ENCODE results near the gene WDR13. TPM values are rescaled to one million over a fixed set of nuclear protein-coding genes. Genes with fewer than 3 reads are reported as not detected.

The WDR13 gene
- total and polyA plus RNA-seq, 7 experiments from 2014 or later: 27.5 to 66.9 (median 51.6) TPM

- Mint-ChIP-seq H3K9me3 (no peaks in the 10 kb centered on the region), H3K27ac (peak overlapping the region in 1 of 9 donors; percentile 32), H3K4me1 (no peaks in the 10 kb centered on the region), H3K27me3 (peaks cover 0 to 3% (median 0%) of the 10 kb centered on the region in 5 donors), H3K4me3 (no peak overlapping the region), H3K36me3 (no peaks in the 10 kb centered on the region)
- H3K4me3 ChIP-seq (ENCODE audit: low read length): no peak overlapping the region
- no peaks in the 10 kb centered on the region for H3K27me3 ChIP-seq (ENCODE audit: control insufficient read depth in 2 of 2, insufficient read depth in 2 of 2, low read length in 2 of 2)
- intact Hi-C loops (cut with micrococcal nuclease): no loop called here
- no peaks in the 10 kb centered on the region for H3K36me3 ChIP-seq (ENCODE audit: control insufficient read depth in 2 of 3, insufficient read depth in 3 of 3, low read length in 3 of 3)
- H3K4me1 ChIP-seq (ENCODE audit: control insufficient read depth in 2 of 2, insufficient read depth in 2 of 2, low read length in 2 of 2): no peaks in the 10 kb centered on the region
- DNase-seq: no peak
- H3K27ac ChIP-seq (ENCODE audit: low read depth, low read length): no peak overlapping the region
- CTCF ChIA-PET: interaction anchor here (0.6 kb wide), 1 partner anchor 560 kb away, joined by 3 read pairs; no protein-coding TSS in a partner anchor
- POLR2A ChIA-PET: no interaction called here
- ATAC-seq: no peak
- H3K9me3 ChIP-seq (ENCODE audit: control insufficient read depth in 2 of 3, low read length in 3 of 3): no peaks in the 10 kb centered on the region
These were observed 19.3 kb downstream of the WDR13 start for GRCh38 chrX:48616576-48616975.

DNA sequence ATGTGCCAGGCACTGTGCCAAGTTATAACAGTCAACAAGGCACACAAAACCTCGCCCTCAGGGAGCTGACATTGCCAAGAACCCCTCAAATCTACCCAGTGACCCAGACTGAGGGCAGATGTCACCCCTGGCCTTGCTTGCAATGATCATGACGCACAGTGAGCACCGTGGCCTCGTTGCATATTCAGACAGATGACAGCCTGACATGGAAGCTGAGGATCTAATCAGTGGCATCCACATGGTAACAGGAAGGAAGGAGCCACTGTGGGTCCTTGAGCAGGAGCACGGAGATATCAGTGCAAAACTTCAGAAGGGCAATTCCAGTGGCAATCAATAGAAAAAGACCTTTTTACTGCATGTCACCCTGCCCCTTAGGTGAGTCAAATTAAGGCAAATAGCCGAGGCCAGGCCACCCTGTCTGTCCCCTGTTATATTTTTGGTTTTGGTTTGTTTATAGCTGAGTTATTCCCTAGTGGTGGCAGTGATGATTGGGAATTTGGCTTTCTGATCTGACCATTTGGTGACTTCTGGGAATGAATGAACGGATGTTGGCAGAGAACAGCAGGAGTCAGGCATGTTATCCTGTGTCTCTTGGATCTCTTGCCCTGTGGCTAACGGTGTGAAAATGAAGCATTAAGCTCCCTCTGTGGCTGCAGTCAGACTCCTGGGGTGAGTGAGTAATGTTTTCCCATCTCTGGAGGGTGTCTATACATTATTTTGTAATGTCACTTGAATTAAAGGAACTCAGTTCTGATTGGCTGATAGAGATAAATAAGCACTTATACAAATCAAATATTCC, 20.4 kb downstream of the WDR13 start:
- H3K36me3 ChIP-seq (ENCODE audit: control insufficient read depth in 2 of 3, insufficient read depth in 3 of 3, low read length in 3 of 3): no peaks in the 10 kb centered on the region
- no peaks in the 10 kb centered on the region for H3K4me1 Mint-ChIP-seq
- ChIA-PET CTCF (no interaction called here), POLR2A (no interaction called here)
- H3K27me3 ChIP-seq (ENCODE audit: control insufficient read depth in 2 of 2, insufficient read depth in 2 of 2, low read length in 2 of 2): no peaks in the 10 kb centered on the region
- intact Hi-C loops (cut with micrococcal nuclease): no loop called here
- no peak for DNase-seq
- H3K27ac ChIP-seq (ENCODE audit: low read depth, low read length): no peak overlapping the region
- no peaks in the 10 kb centered on the region for H3K4me1 ChIP-seq (ENCODE audit: control insufficient read depth in 2 of 2, insufficient read depth in 2 of 2, low read length in 2 of 2)
- H3K9me3 Mint-ChIP-seq: no peaks in the 10 kb centered on the region
- H3K9me3 ChIP-seq (ENCODE audit: control insufficient read depth in 2 of 3, low read length in 3 of 3): no peaks in the 10 kb centered on the region
- H3K27me3 Mint-ChIP-seq: peaks cover 0 to 3% (median 0%) of the 10 kb centered on the region in 5 donors
- no peak overlapping the region for H3K4me3 ChIP-seq (ENCODE audit: low read length)
- H3K4me3 Mint-ChIP-seq: no peak overlapping the region
- ATAC-seq: no peak
- no peak overlapping the region for H3K27ac Mint-ChIP-seq
- H3K36me3 Mint-ChIP-seq: no peaks in the 10 kb centered on the region

DNA sequence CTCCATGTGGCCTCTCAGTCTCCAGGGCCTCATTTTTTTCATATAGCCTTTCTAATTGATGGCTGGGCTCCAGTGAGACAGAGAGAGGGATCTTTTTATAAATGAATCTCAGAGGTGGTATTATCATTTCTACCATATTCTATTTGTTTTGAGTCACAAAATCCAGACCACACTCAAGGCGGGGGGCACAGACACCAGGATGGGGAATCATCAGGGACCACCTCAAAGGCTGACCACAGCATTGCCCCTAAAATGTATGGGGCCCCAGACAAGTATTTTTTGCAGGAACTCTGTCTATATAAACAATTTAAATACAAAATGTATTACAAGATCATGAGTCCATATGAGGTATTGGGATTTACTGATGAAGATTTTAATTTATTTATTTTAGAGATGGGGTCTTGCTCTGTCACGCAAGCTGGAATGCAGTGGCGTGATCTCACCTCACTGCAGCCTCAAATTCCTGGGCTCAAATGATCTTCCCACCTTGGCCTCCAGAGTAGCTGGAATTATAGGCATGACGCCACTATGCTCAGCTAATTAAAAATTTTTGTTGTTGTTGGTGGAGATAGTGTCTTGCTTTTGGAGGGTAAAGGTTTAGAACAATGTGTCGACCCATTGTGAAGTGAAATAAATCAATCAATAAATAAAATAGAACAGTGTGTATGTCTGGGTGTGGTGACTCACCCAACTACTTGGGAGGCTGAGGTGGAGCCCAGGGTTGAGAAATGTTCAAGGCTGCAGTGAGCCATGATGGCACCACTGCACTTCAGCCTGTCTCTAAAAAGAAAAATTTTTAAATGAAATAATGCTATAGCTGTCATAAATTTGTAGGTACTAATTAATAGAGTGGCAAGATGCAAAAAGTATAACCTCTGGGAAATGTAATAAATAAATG, 29.4 kb downstream of the WDR13 start:
- ChIA-PET CTCF (no interaction called here), POLR2A (no interaction called here)

GRCh38 chrX:48631376-48632090, 34.2 kb downstream of the WDR13 start:
- Mint-ChIP-seq H3K9me3 (no peaks in the 10 kb centered on the region), H3K4me3 (peak overlapping the region in 9 of 10 donors; percentile 38 to 70 (median 57)), H3K4me1 (peaks cover 2 to 14% (median 7%) of the 10 kb centered on the region in 7 donors), H3K27me3 (no peaks in the 10 kb centered on the region), H3K27ac (peak overlapping the region in 7 of 9 donors; percentile 28 to 79 (median 54)), H3K36me3 (no peaks in the 10 kb centered on the region)
- H3K36me3 ChIP-seq (ENCODE audit: control insufficient read depth in 2 of 3, insufficient read depth in 3 of 3, low read length in 3 of 3): no peaks in the 10 kb centered on the region
- no peak overlapping the region for H3K27ac ChIP-seq (ENCODE audit: low read depth, low read length)
- H3K4me3 ChIP-seq (ENCODE audit: low read length): no peak overlapping the region
- POLR2A ChIA-PET: interaction anchor here (0.7 to 1.3 kb wide), 5 partner anchors 33 to 306 kb away, joined by 3 to 5 read pairs (median 3); partner anchors contain the start of genes HDAC6 and WAS
- CTCF ChIA-PET: interaction anchor here (1.1 to 1.6 kb wide), 2 partner anchors 15 to 20 kb away, joined by 3 to 4 read pairs; no protein-coding TSS in a partner anchor
- H3K27me3 ChIP-seq (ENCODE audit: control insufficient read depth in 2 of 2, insufficient read depth in 2 of 2, low read length in 2 of 2): no peaks in the 10 kb centered on the region
- H3K9me3 ChIP-seq (ENCODE audit: control insufficient read depth in 2 of 3, low read length in 3 of 3): no peaks in the 10 kb centered on the region
- H3K4me1 ChIP-seq (ENCODE audit: control insufficient read depth in 2 of 2, insufficient read depth in 2 of 2, low read length in 2 of 2): peaks cover 7 to 14% of the 10 kb centered on the region in 2 donors
- DNase-seq: peak; percentile 13 to 74 (median 54)
- peak; percentile 88 for ATAC-seq
- intact Hi-C loops (cut with micrococcal nuclease): loop anchor here in 1 of 2 donors (1.0 kb wide), 3 partner anchors 33 to 306 kb away; no protein-coding TSS in a partner anchor

More for the DNA sequence above, 29.4 kb downstream of the WDR13 start:
- no peak for ATAC-seq
- H3K4me3 ChIP-seq (ENCODE audit: low read length): no peak overlapping the region
- no peak overlapping the region for H3K4me3 Mint-ChIP-seq
- H3K4me1 Mint-ChIP-seq: peaks cover 0 to 7% (median 5%) of the 10 kb centered on the region in 7 donors
- H3K27ac ChIP-seq (ENCODE audit: low read depth, low read length): no peak overlapping the region
- H3K36me3 Mint-ChIP-seq: no peaks in the 10 kb centered on the region
- H3K36me3 ChIP-seq (ENCODE audit: control insufficient read depth in 2 of 3, insufficient read depth in 3 of 3, low read length in 3 of 3): no peaks in the 10 kb centered on the region
- no peaks in the 10 kb centered on the region for H3K9me3 Mint-ChIP-seq
- H3K27me3 Mint-ChIP-seq: no peaks in the 10 kb centered on the region
- intact Hi-C loops (cut with micrococcal nuclease): no loop called here
- H3K9me3 ChIP-seq (ENCODE audit: control insufficient read depth in 2 of 3, low read length in 3 of 3): no peaks in the 10 kb centered on the region
- peaks cover 2 to 6% of the 10 kb centered on the region in 2 donors for H3K4me1 ChIP-seq (ENCODE audit: control insufficient read depth in 2 of 2, insufficient read depth in 2 of 2, low read length in 2 of 2)
- no peaks in the 10 kb centered on the region for H3K27me3 ChIP-seq (ENCODE audit: control insufficient read depth in 2 of 2, insufficient read depth in 2 of 2, low read length in 2 of 2)
- no peak for DNase-seq
- H3K27ac Mint-ChIP-seq: no peak overlapping the region

- H3K27me3 Mint-ChIP-seq: no peaks in the 10 kb centered on the region
- no peaks in the 10 kb centered on the region for H3K9me3 ChIP-seq (ENCODE audit: control insufficient read depth in 2 of 3, low read length in 3 of 3)
- H3K36me3 ChIP-seq (ENCODE audit: control insufficient read depth in 2 of 3, insufficient read depth in 3 of 3, low read length in 3 of 3): no peaks in the 10 kb centered on the region
- no peak overlapping the region for H3K27ac Mint-ChIP-seq
- intact Hi-C loops (cut with micrococcal nuclease): no loop called here
- ATAC-seq (no peak), DNase-seq (no peak)
- peaks cover 7 to 14% of the 10 kb centered on the region in 2 donors for H3K4me1 ChIP-seq (ENCODE audit: control insufficient read depth in 2 of 2, insufficient read depth in 2 of 2, low read length in 2 of 2)
- H3K4me3 Mint-ChIP-seq: no peak overlapping the region
- CTCF ChIA-PET: interaction anchor here (1.6 kb wide), 1 partner anchor 20 kb away, joined by 4 read pairs; no protein-coding TSS in a partner anchor
- H3K36me3 Mint-ChIP-seq: no peaks in the 10 kb centered on the region
- H3K27me3 ChIP-seq (ENCODE audit: control insufficient read depth in 2 of 2, insufficient read depth in 2 of 2, low read length in 2 of 2): no peaks in the 10 kb centered on the region
- H3K4me1 Mint-ChIP-seq: peaks cover 2 to 15% (median 7%) of the 10 kb centered on the region in 7 donors
- no peaks in the 10 kb centered on the region for H3K9me3 Mint-ChIP-seq
- no peak overlapping the region for H3K27ac ChIP-seq (ENCODE audit: low read depth, low read length)
- no peak overlapping the region for H3K4me3 ChIP-seq (ENCODE audit: low read length)
- POLR2A ChIA-PET: interaction anchor here (1.1 to 1.3 kb wide), 2 partner anchors 93 to 169 kb away, joined by 4 to 5 read pairs; partner anchors contain the start of gene HDAC6
These were observed 34.9 kb downstream of the WDR13 start for GRCh38 chrX:48632207-48632606.

- Histone ChIP-seq H3K36me3 (ENCODE audit: control insufficient read depth in 2 of 3, insufficient read depth in 3 of 3, low read length in 3 of 3) (no peaks in the 10 kb centered on the region), H3K4me3 (ENCODE audit: low read length) (no peak overlapping the region), H3K27ac (ENCODE audit: low read depth, low read length) (no peak overlapping the region), H3K27me3 (ENCODE audit: control insufficient read depth in 2 of 2, insufficient read depth in 2 of 2, low read length in 2 of 2) (no peaks in the 10 kb centered on the region), H3K9me3 (ENCODE audit: control insufficient read depth in 2 of 3, low read length in 3 of 3) (no peaks in the 10 kb centered on the region), H3K4me1 (ENCODE audit: control insufficient read depth in 2 of 2, insufficient read depth in 2 of 2, low read length in 2 of 2) (peaks cover 7 to 11% of the 10 kb centered on the region in 2 donors)
- Mint-ChIP-seq H3K9me3 (no peaks in the 10 kb centered on the region), H3K4me1 (peaks cover 2 to 13% (median 4%) of the 10 kb centered on the region in 7 donors), H3K27me3 (no peaks in the 10 kb centered on the region), H3K4me3 (no peak overlapping the region), H3K36me3 (no peaks in the 10 kb centered on the region), H3K27ac (no peak overlapping the region)
- no peak for DNase-seq
- ATAC-seq: no peak
- intact Hi-C loops (cut with micrococcal nuclease): no loop called here
- CTCF ChIA-PET: interaction anchor here (0.6 kb wide), 1 partner anchor 1106 kb away, joined by 3 read pairs; no protein-coding TSS in a partner anchor
- POLR2A ChIA-PET: no interaction called here
These were observed 39.0 kb downstream of the WDR13 start for GRCh38 chrX:48636301-48636700.

All from naive thymus-derived CD4-positive, alpha-beta T cell (primary cell).